Measurements from ENCODE around the gene THG1L. TPM values are rescaled to one million over a fixed set of nuclear protein-coding genes. Genes with fewer than 3 reads are reported as not detected.
A peak's percentile ranks its signal among the peaks of the same experiment; 100 is the strongest.

Gene THG1L
- polyA plus RNA-seq, 1 donor: 26.9 TPM

DNA sequence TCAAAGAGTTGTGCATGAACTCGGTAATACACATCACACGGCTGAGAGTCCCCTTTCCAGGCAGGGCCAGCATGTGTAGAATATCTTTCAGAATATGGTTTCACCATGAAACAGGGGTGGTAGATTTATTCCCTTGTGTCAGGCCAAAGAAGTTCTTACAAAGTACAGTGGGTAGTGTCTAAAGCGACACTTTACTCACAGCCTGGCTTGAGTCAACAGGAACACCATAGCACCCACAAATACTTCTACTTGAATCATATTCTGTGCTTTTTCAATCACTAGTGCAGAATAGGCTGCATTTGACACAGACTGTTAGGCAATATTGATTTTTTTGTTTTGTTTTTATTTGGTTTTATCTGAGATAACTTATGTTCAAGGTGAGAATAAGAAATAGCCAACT, 24.9 kb downstream of the THG1L start:
- no peak for DNase-seq
- Histone ChIP-seq H3K27ac (ENCODE audit: low read length) (no peak overlapping the region), H3K4me1 (ENCODE audit: control insufficient read depth, insufficient read depth, low read length) (no peaks in the 10 kb centered on the region), H3K4me3 (ENCODE audit: low read length) (no peak overlapping the region), H3K36me3 (ENCODE audit: control insufficient read depth, insufficient read depth, low read length) (peaks cover 34% of the 10 kb centered on the region), H3K9me3 (ENCODE audit: control insufficient read depth, low read depth, low read length) (no peaks in the 10 kb centered on the region), H3K27me3 (ENCODE audit: control insufficient read depth, insufficient read depth, low read length) (no peaks in the 10 kb centered on the region)
- no CpG with 5 or more reads among the region's 3 CpGs for WGBS (ENCODE audit: insufficient coverage, low lambda C conversion rate)

DNA sequence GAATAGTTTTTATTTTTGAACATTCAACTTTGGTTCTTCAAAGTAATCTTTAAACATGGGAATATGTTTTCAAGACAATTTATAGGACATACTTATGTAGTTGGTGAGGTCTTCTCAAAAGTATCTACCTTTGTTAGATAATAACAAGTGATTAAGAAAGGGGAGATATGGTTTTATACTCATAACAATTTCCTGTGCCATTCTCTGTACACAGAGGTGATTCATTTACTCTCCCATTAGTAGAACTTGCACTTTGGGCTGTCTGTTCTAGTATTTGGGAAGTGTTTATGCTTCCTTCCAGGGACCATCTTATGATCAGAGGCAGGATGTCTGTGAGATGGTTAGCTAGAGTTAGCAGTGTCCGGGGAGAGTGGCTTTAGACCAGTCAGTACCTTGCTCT, 27.5 kb downstream of the THG1L start:
- DNase-seq: no peak
- Histone ChIP-seq H3K4me3 (ENCODE audit: low read length) (no peak overlapping the region), H3K36me3 (ENCODE audit: control insufficient read depth, insufficient read depth, low read length) (peaks cover 23% of the 10 kb centered on the region), H3K9me3 (ENCODE audit: control insufficient read depth, low read depth, low read length) (no peaks in the 10 kb centered on the region), H3K4me1 (ENCODE audit: control insufficient read depth, insufficient read depth, low read length) (no peaks in the 10 kb centered on the region), H3K27me3 (ENCODE audit: control insufficient read depth, insufficient read depth, low read length) (no peaks in the 10 kb centered on the region), H3K27ac (ENCODE audit: low read length) (no peak overlapping the region)
- WGBS (ENCODE audit: insufficient coverage, low lambda C conversion rate): no CpG with 5 or more reads among the region's 1 CpG

DNA sequence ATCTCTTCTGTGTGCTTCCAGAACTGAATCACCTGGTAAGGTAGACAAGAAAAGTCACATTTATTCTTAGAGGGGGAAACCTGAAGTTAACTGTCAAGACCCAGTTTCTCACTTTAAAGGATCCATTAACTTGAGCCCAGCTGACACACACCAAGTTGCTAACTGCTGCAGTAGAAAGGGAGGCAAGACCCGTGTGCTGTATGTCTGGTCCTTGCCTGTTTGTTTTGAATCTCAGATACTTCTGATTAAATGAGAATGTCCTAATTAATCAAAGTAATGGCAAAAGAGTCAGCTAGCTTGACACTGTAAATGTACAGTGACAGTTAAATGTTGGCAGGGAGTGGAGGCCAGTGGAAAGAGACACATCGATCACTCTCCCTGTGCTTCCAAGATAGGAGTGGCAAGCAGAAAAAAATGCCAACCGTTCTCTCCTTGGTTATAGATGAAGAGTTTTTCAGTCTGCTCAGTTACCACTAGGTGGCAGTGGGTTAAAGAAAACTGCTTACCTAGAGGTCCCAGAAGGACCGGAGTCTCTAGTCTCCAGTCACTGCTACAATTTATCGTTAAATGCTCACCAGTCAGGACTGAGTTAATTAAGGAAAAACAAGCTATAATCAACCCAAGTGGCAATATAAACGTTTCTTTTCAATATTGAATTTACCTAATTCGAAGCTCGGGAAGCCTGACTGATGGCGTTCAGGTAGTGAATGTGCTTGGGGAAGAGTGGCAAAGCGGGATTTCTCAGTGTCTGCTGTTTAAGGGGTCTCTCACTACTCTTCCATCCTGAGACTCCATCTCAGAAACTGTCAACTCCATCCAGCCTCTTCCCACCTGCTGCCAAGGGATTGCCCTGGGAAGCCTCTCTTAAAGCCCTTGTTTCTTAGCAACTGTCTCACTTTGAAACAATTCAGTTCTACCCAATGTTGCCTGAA, 30.7 kb downstream of the THG1L start:
- no peaks in the 10 kb centered on the region for H3K4me1 ChIP-seq (ENCODE audit: control insufficient read depth, insufficient read depth, low read length)
- no peaks in the 10 kb centered on the region for H3K27me3 ChIP-seq (ENCODE audit: control insufficient read depth, insufficient read depth, low read length)
- peak; percentile 20 to 58 for DNase-seq
- no peak overlapping the region for H3K27ac ChIP-seq (ENCODE audit: low read length)
- H3K36me3 ChIP-seq (ENCODE audit: control insufficient read depth, insufficient read depth, low read length): peaks cover 3% of the 10 kb centered on the region
- 36% methylated on average over 2 of the region's 10 CpGs for WGBS (ENCODE audit: insufficient coverage, low lambda C conversion rate)
- H3K9me3 ChIP-seq (ENCODE audit: control insufficient read depth, low read depth, low read length): no peaks in the 10 kb centered on the region
- no peak overlapping the region for H3K4me3 ChIP-seq (ENCODE audit: low read length)

DNA sequence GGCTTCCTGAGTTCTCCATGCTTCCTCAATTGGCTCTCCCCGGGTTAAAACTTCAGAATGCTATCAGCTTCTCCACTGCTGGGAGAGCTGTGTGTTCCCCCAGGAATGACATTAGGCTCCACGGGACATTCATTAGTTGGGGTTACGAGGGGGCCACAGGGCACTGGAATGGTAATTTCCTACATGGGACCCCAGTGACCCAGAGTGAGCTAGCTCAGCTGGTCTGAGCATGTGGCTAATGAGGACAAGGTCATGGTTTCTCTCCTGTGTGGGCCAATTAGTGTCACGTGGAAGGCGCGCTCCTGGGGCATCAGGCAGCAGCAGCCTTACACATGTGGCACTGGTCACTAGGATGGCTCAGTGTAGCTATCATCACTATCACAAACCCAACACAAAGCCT, 33.3 kb downstream of the THG1L start:
- no peaks in the 10 kb centered on the region for H3K4me1 ChIP-seq (ENCODE audit: control insufficient read depth, insufficient read depth, low read length)
- peaks cover 3% of the 10 kb centered on the region for H3K36me3 ChIP-seq (ENCODE audit: control insufficient read depth, insufficient read depth, low read length)
- WGBS (ENCODE audit: insufficient coverage, low lambda C conversion rate): no CpG with 5 or more reads among the region's 6 CpGs
- H3K27me3 ChIP-seq (ENCODE audit: control insufficient read depth, insufficient read depth, low read length): no peaks in the 10 kb centered on the region
- no peaks in the 10 kb centered on the region for H3K9me3 ChIP-seq (ENCODE audit: control insufficient read depth, low read depth, low read length)
- H3K4me3 ChIP-seq (ENCODE audit: low read length): no peak overlapping the region
- DNase-seq: no peak
- H3K27ac ChIP-seq (ENCODE audit: low read length): no peak overlapping the region

DNA sequence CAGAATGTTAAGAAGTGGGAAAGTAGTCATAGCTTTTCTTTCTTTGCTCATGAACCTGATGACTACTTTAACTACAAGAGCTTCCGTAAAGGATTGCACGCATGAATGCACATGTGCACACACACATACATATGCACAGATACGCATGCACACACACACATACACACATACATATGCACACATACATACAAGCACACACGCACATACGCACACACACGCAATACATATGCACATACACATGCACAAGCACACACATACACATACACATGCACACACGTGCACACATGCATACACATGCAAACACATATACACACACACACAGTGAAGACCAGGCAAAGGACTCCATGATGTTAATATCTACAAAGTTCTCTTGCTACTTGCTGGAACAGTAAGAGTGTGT, 35.2 kb downstream of the THG1L start:
- WGBS (ENCODE audit: insufficient coverage, low lambda C conversion rate): no CpG with 5 or more reads among the region's 7 CpGs
- Histone ChIP-seq H3K4me1 (ENCODE audit: control insufficient read depth, insufficient read depth, low read length) (no peaks in the 10 kb centered on the region), H3K4me3 (ENCODE audit: low read length) (no peak overlapping the region), H3K27me3 (ENCODE audit: control insufficient read depth, insufficient read depth, low read length) (no peaks in the 10 kb centered on the region), H3K27ac (ENCODE audit: low read length) (no peak overlapping the region), H3K36me3 (ENCODE audit: control insufficient read depth, insufficient read depth, low read length) (no peaks in the 10 kb centered on the region), H3K9me3 (ENCODE audit: control insufficient read depth, low read depth, low read length) (no peaks in the 10 kb centered on the region)
- no peak for DNase-seq

DNA sequence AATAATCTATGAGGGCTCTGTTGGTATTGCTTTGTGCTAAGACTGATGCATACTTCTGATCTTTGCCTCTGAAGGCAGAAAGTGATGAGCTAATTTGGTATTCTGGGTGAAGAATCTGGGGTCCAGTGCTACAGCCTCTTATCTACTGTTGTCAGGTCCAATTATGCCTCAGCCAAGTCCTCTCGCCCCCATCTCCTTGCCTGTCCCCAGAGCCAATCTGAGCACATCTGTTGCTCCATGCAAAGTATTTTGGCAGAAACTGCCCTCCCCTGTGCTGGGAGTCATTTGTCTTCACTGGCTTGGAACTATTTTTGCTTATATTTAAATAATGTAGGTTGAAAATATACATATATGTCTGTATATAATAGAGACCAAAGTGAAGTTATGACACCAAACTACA, 35.7 kb downstream of the THG1L start:
- 80% methylated on average over 1 of the region's 1 CpG for WGBS (ENCODE audit: insufficient coverage, low lambda C conversion rate)
- DNase-seq: no peak
- Histone ChIP-seq H3K27ac (ENCODE audit: low read length) (no peak overlapping the region), H3K27me3 (ENCODE audit: control insufficient read depth, insufficient read depth, low read length) (no peaks in the 10 kb centered on the region), H3K9me3 (ENCODE audit: control insufficient read depth, low read depth, low read length) (no peaks in the 10 kb centered on the region), H3K4me3 (ENCODE audit: low read length) (no peak overlapping the region), H3K36me3 (ENCODE audit: control insufficient read depth, insufficient read depth, low read length) (no peaks in the 10 kb centered on the region), H3K4me1 (ENCODE audit: control insufficient read depth, insufficient read depth, low read length) (no peaks in the 10 kb centered on the region)

DNA sequence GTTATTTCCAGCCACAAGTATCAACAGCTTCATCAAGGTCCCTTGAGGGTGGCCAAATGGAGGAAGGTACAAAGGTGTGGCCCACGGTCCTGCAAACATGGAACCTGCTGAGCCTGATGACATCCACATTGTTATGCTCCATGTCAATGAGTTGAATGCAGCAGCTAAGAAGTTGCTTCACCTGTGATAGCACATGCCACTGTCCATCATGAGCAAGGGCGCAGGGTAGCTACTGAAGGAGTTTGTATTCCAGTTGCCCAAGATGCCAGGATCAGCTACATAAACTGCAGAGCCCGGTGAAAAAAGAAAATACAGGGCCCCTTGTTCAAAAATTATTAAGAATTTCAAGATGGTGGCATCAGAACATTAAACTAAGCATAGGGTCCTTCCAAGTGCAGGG, 36.5 kb downstream of the THG1L start:
- Histone ChIP-seq H3K4me3 (ENCODE audit: low read length) (no peak overlapping the region), H3K27ac (ENCODE audit: low read length) (no peak overlapping the region), H3K27me3 (ENCODE audit: control insufficient read depth, insufficient read depth, low read length) (no peaks in the 10 kb centered on the region), H3K36me3 (ENCODE audit: control insufficient read depth, insufficient read depth, low read length) (no peaks in the 10 kb centered on the region), H3K4me1 (ENCODE audit: control insufficient read depth, insufficient read depth, low read length) (no peaks in the 10 kb centered on the region), H3K9me3 (ENCODE audit: control insufficient read depth, low read depth, low read length) (no peaks in the 10 kb centered on the region)
- no CpG with 5 or more reads among the region's 3 CpGs for WGBS (ENCODE audit: insufficient coverage, low lambda C conversion rate)
- DNase-seq: no peak

DNA sequence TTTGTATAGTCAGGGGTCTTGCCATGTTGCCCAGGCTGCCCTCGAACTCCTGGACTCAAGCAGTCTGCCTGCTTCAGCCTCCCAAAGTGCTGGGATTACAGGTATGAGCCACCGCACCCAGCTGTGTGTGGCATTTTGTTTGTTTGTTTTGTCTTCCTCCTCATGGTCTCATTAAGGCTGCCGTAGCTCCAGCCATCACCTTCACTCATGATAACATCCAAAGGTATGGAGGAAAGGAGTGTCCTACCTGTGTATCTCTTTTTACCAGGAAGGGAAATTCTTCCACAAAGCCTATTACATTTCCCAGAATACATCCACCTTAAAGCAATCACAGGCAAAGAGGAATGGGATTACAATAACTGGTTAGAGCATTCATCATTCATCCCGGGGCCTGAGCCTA, 39.4 kb downstream of the THG1L start:
- no peaks in the 10 kb centered on the region for H3K4me1 ChIP-seq (ENCODE audit: control insufficient read depth, insufficient read depth, low read length)
- no peaks in the 10 kb centered on the region for H3K36me3 ChIP-seq (ENCODE audit: control insufficient read depth, insufficient read depth, low read length)
- no peak overlapping the region for H3K27ac ChIP-seq (ENCODE audit: low read length)
- no CpG with 5 or more reads among the region's 4 CpGs for WGBS (ENCODE audit: insufficient coverage, low lambda C conversion rate)
- H3K27me3 ChIP-seq (ENCODE audit: control insufficient read depth, insufficient read depth, low read length): no peaks in the 10 kb centered on the region
- no peak for DNase-seq
- no peak overlapping the region for H3K4me3 ChIP-seq (ENCODE audit: low read length)
- H3K9me3 ChIP-seq (ENCODE audit: control insufficient read depth, low read depth, low read length): no peaks in the 10 kb centered on the region

DNA sequence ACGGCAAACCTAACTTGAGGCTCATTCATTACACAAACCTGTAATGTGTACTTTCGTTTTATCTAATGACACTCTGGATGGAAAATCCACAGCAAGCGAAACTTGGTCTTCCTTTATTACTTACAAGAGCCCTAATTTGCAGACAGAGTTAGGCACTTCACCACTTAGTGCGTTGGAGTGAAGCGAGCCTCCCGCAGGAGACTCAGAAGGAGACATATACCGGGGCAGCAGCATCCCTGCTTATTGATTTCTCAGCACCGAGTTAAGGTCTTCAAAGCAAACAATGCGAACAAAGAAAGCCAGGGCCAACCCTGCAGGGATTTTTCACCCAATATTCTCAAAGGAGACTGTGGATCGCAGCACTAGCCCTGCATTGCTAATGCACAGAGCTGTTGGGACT, 40.9 kb downstream of the THG1L start:
- H3K27me3 ChIP-seq (ENCODE audit: control insufficient read depth, insufficient read depth, low read length): no peaks in the 10 kb centered on the region
- no peak overlapping the region for H3K27ac ChIP-seq (ENCODE audit: low read length)
- H3K4me1 ChIP-seq (ENCODE audit: control insufficient read depth, insufficient read depth, low read length): no peaks in the 10 kb centered on the region

DNA sequence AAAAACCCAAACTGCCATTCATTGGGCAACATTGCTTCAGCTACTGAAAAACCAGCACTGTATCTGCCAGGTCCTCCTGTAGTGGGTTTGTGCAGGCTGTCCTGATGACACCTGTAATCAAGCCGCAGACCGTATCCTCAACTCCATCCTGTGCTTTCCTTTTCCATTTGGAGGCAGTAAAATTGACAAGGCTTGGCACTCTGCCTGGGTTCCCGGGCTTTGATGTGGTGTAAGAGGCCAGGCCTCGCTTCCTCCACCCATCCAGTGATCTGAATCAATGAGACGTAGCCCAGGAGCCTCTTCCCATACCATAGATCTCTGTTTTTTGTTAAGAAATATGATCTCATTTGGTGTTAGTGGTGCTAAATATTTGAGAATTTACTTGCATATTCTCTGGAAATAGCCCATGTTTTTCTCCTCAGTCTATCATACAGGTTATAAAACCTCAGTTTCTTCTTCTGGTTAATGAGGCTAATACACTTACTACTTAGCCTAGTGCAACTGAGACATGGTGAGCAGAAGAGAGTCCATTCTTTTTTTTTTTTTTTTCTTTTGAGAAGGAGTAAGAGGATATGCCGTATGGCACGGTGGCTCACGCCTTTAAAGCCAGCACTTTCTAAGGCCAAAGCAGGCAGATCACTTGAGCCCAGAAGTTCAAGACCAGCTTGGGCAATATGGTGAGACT, 47.0 kb downstream of the THG1L start:
- Histone ChIP-seq H3K27me3 (ENCODE audit: control insufficient read depth, insufficient read depth, low read length) (no peaks in the 10 kb centered on the region), H3K27ac (ENCODE audit: low read length) (no peak overlapping the region), H3K9me3 (ENCODE audit: control insufficient read depth, low read depth, low read length) (no peaks in the 10 kb centered on the region), H3K36me3 (ENCODE audit: control insufficient read depth, insufficient read depth, low read length) (no peaks in the 10 kb centered on the region), H3K4me1 (ENCODE audit: control insufficient read depth, insufficient read depth, low read length) (no peaks in the 10 kb centered on the region), H3K4me3 (ENCODE audit: low read length) (no peak overlapping the region)
- 60% methylated on average over 1 of the region's 8 CpGs for WGBS (ENCODE audit: insufficient coverage, low lambda C conversion rate)
- DNase-seq: no peak

More for the DNA sequence above, 40.9 kb downstream of the THG1L start:
- Histone ChIP-seq H3K9me3 (ENCODE audit: control insufficient read depth, low read depth, low read length) (no peaks in the 10 kb centered on the region), H3K4me3 (ENCODE audit: low read length) (no peak overlapping the region), H3K36me3 (ENCODE audit: control insufficient read depth, insufficient read depth, low read length) (no peaks in the 10 kb centered on the region)
- WGBS (ENCODE audit: insufficient coverage, low lambda C conversion rate): 59% methylated on average over 3 of the region's 10 CpGs
- no peak for DNase-seq
